HG03103 (cell line): ENCODE results near the gene TOX3.

Experiments used
- ATAC-seq: cut with Tn5 transposase; IDR thresholded peaks from one replicate; pipeline ENCODE4 v1.9.1; 2021; ENCODE audit warnings: low read depth; ENCODE audit not compliant: unreplicated experiment

The TOX3 gene

DNA sequence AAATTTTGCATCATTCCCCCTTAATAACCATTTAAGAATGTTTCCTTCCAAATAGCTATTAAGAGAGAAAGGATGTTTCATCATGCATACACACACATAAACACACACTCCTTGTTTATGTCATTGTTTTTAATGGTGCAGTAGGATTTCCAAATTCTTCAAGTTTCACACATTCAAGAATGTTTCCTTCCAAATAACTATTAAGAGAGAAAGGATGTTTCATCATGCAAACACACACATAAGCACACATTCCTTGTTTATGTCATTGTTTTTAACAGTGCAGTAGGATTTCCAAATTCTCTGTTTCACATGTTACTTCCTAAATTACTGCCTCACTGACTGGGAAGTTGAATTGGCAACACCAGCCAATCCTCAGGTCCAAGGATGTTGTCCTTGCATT is 7.8 kb downstream of the TOX3 start:
- no peak for ATAC-seq

DNA sequence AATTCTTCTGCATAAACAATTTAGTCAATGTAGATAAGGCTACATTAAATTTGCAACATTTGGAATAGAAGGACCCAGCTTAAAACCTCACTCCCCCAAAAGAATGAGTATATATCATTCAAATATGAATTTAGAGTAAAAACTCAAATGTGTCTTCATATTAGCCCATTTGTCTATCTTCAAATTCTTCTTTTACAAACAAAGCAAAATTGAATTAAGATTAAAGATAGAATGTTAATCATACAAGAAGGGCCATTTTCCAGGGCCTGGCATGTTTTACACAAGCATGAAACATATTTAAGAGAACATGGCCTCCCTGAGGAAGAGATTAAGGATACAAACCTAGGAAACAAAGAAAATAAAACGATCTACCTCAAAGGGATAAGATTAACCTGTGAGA is 8.4 kb downstream of the TOX3 start:
- ATAC-seq: no peak

DNA sequence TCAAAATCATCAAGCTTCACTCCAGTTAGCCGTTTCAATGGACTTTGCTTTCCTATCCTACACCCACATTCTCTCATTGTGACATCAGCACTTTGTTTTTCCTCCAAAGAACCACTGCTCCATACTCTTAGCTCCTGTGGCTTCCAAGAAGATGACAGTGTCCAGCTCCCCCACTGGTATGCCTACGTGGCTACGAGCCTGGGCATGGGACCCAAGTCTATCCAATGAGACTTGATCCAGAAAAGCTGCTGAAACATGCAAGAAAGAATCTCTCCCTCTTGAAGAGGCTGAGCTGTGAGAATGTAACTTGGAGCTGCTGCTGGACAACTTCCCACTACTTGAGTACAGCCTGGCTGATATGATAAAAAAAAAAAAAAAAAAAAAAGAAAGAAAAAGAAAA is 9.4 kb downstream of the TOX3 start:
- ATAC-seq: no peak

DNA sequence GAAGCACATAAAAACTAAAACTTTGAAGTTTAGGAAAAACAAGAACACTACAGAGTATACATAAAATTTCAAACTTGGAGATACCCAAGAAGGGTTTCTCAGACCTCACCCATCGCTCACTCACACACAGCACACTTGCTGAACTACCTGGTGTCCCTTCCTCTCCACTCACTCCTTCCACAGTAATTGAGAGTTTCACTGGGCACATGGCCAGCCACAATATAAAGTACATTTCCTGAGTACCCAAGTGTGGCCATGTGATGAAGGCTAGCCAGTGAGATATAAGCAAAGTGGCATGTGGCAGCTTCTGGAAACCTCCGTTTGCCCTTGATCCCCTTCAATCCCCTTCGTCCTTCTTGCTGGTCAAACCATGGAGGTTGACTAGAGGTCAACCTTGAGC is 11.9 kb downstream of the TOX3 start:
- no peak for ATAC-seq

DNA sequence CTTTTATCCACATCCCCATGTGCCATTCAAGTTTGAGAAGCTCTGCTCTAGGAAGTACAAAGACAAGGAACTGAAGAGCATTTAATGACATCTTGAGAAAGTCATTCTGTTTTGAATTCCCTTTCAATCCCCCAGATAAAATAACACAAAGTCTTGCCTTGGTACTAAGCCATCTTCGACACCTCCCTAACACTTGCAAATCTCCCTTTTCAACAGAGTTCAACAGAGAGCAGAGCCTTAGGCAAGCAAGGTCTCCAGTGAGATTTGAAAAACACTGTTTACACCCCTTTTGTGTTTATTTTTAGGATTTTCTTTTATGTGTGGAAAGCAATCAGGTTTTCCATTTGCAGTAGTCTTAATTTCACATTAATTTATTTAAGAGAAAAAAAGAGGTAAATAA is 13.6 kb downstream of the TOX3 start:
- ATAC-seq: no peak

DNA sequence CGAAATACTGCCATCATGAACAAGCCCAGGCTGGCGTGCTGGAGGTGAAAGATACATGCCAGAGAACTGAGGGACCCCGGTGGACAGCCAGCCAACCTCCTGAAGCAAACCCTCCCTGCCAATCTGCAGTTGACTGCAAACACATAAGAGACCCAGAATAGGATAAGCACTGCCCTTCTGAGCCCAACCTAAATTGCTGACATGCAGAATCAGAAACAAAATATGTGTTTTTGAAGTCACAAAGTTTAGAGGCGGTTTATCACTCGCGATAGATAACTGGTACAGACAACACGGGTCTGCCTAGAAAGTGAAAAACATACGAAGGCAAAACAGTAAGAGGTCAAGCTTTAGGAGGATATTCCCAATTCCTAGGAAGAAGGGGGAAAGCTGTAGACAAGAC is 14.6 kb downstream of the TOX3 start:
- no peak for ATAC-seq

DNA sequence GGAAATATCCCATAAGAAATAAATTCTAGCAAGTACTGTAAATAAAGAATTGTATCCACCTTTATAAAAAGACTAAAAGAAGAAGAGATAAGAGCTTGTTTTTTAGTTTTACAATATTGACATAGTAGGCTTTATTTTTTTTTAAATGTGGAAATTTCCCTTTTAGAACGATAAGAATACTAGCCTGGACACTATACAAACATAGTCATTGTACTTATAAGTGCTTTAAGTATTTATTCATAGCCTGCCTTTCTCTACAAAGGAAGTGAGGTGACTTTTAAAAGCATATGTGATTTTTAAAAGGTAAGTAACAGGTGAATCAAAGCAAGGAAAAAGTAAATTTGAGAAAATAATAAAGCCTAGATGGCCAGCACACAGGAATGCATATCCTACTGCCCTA is 17.7 kb downstream of the TOX3 start:
- no peak for ATAC-seq

DNA sequence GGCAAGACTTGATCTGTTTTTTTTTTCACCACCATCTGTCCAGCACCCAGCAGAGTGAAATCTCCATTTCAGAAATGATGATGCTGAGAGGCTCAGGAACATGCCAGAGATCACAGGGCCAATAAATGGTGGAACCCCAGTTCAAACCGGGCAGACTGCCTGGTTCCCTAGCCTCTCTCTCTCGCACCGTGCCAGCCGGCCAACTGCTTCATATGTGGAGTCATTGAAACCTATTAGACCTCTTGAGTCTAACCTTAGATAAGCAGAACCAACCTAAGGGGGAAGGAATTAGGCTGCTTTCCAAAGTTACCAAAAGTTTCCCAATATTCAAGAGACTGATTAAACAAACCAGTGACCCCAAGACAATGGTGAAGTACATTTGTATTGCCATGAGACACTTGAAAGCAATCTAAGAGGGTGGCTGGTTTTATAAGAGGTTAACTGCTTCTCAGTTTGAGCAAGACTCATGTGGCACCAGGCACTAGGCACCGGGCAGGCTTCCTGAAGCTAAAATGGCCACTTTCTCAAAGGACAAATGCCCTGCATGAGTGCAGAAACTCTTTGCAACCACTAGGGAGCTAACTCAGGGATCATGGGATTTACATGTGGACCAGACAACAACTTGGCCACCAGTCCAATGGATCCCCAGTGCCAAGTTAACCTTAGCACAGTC is 18.4 kb downstream of the TOX3 start:
- ATAC-seq: no peak

DNA sequence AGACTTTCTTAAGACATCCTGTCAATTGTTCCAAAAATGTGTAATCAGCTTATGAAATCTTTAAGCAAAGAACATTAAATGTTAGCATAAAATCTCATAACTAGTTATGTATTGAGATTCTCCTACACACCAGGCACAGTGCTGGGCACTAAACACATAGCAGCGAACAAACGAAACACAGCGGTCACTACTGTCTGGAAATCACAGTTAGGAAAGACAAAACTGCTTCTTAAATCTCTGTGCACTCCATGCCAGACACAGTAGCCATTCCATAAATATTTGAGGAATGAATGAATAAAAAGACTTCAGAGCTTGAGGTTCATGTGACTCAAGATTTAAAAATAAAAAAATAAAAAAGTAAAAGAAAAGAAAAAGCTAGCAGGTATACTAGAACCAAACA is 20.1 kb downstream of the TOX3 start:
- ATAC-seq: no peak

DNA sequence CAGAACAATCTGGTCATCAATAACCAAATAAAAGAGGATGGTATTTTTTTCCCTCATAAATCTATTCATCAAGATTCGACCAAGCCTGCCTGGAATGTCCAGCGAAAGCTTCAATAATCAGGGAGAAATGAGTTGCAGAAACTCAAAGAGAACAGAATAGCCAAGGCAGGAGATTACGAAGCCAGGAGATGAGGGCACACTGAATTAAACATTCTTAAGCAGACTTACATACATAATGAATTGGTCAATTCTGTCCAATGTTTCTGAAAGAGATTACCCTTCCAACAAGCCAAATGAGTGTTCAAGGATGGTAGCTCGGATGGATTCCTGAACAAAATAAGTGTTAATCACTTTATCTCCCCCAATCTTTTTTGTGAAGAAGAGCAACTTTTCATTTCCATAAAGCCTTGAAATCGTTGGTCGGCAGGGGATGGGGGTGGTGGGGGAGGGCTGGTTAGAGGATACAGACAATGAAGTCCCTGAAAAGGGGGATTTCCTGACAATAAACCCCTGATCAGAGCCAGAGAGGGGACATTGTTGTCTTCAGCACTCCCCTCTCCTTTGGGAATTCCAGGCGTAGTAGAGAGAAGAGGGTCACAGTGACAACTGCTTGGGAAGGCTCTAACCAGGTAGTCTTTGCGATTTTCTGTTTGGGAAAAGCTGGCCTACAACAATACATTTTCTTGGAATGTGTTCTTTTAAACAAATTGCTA is 20.7 kb downstream of the TOX3 start:
- ATAC-seq: no peak

DNA sequence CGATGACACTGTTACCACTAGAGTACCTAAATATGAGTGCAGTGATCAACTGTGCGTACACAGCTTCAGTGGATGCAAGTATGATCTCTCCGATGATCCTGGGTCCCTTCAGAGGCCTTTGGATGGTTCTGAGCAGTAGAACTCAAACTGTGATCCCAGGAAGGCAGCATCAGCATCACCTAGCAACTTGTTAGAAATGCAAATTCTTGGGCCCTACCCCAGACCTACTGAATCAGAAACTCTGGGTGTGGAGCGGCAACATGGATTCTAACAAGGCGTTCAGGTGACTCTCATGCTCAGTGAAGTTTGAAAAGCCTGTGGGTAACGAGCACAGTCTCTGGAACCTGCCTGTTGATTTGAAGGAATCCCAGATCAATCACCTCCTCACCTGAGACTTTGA is 25.4 kb downstream of the TOX3 start:
- no peak for ATAC-seq

DNA sequence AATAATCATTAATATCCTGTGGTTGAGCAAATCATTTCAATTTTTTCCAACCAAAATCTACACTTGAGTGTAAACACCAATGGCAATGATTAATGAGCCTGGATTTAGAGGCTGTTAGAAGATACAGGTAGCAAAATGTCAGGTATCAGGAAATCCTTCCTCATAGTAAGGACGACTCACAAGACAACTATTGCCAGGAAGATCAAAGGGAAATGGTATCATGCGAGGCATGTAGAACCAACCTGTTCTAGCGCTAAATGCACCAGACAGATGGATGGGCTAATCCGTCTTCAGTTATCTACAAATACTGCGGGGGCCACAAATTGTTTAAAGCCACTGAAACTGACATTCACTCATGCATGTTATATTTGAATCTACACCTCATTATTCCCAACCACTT is 28.1 kb downstream of the TOX3 start:
- ATAC-seq: no peak

DNA sequence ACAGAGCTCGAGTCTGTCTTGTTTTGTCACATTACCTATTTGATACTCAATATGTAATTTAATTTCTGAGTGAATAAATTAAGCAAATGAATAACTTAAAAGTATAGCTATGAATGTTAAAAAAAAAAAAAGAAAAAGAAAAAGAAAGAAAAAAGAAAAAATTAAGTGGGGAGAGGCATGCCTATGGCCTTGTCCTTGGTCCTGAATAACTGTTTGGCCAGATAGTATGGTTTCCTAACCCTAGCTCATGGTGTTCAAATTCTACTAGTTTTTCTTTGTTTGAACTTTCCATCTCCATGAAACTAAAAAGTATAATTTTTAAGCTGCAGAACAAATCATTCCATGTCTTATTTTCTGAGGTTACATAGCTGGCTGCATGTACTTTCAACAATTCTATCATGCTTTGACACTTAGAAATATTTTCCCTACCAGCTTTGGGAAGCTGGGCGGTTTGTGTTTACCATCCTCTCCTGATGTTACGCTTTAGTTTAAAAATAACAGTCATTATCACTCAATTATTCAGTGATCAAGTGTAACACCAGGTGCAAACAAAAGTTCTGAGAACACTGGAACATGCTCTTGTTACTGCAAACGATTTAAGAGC is 31.8 kb downstream of the TOX3 start:
- no peak for ATAC-seq

DNA sequence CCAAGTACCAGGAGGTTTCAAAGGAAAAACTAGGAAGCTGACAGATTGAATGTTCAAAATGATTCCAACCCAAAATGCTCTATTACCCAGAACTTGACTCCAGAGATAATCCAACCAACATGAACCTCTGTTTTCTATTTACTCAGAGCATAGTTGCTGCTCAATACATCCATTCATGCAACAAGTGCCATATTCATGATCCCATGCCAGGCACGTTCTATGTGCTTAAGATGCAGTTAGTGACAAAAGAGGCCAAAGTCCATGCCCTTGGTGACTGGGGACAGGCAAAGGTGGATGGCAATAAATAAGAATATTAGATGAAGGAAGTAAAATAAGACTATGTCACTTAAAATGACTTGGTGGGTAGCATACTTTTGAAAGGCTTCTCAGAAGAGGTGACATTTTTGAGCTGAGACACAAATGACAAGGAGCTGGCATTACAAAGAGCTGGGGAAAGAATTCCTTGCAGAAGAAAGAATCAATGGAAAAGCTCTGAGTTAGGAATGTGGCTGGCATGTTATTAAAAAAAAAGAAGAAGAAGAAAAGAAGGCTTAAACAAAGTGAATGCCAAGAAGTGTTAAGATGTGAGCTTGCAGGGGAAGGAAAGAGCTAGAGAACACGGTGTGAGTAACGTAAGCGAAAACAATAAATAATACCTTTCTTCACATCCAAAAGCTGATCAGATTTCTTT is 34.5 kb downstream of the TOX3 start:
- ATAC-seq: no peak

DNA sequence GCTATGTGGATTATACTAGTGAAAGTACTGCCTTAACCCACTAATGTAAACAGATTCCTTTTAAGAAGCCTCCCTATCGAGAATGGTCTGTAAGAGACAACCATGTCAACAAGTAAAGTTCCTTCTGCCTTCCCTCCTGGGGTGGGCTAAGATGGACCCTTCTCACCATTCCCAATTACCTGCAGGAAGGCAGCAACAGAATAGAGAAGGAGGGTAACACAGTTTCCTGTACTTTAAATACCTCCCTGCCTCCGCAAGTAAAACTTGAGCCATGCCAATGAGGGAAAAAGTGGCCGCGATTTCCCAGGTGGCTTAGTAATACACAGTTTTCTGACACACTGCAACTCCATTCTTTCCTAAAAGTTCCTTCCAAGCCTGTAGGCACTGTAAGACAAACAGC is 45.2 kb downstream of the TOX3 start:
- no peak for ATAC-seq

DNA sequence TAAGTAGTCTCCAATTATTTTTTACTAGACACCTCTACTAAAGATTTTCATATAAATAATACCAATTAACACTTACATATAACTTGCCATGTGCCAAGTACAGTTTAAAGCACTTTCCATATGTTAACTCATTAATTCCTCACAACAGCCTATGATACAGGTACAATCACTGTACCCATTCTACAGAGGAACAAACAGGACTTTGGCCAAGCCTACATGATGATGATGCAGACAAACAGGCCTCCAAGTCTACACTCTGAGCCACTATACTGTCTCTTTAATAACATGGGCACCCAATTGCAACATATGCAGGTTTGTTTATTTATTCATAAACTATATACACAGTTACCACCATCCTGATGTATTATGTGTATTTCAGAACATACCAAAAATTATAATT is 46.0 kb downstream of the TOX3 start:
- ATAC-seq: no peak

DNA sequence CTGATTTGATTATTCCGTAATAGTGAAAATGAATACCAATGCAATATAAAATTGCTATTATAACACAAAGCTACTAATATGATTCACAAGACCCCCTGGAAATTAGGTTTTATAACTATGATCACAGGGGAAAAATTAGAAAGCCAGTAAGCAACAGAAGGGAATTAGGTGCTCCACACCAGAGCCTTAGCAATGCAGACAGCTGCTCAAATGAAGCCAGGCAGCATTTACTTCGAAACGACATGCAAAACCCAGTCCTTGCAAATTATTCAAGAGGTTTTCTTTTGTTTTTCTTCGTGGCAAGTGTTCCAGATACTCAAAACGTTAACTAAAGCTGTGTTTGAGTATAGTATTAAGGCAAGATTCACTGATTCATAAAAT is 47.9 kb downstream of the TOX3 start:
- ATAC-seq: no peak

DNA sequence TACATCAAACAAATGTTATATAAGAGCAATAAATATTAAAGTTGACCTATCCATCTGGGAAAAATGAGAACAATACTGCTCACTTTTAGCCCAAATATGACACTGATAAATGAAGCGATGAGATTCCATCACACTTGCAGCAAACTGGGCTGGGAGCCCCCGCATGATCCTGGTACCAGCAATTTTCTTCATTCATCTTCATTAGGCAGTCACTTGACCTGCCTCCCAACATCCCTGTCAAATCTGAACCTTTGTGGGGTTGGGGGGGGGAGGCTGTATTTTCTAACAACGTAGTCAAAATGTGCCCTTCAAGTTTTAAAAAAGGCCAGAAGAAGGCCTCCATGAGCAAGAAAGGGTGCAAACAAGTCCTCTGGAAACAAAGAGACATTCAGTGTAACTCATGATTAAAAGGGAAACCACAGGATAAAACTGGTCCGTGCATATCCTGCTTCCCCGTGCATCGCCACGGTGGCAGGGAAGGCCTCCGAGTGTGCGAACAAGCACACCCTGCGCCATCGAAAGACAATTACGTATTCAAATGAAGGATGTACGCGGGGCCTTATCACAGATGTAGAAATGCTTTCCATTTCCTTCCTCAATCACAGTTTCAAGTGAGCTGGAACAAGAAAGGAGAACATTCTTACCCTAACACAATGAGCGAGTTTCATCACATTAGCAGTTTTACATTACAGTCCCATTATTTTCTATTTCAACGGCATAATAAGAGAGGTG is 48.4 kb downstream of the TOX3 start:
- ATAC-seq: no peak

DNA sequence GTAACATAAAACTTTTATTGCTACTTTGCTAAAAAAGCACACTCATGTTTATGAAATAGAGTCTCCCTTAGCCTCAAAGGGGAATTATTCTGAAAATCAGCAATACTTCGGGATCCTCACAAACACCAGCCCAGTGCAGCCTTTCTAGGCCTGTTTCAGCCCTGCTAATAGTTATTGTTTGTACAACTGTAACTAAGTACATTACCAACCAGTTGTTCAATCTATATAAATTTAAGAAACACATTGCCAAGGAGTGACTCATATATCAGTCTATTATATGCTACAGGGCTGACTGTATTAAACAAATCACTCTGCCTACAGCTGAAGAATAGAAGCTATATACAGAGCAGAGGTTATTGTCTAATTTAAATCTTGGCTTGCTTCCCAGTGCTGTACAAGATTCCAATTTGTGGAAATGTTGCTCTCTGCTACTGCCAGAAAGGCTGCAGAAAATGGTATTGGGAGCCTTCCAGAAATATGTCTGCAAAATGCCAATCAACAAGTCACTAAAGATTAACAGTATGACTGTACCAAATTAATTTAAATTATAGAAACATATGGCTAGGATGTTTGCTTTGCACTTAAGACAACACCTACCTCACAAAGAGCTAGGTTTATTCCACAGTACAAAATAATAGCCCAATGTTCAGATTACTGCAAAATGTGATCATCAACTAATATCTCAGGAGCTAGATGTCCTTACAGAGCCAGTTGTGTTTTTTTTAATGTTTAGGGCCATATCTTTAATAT is 49.7 kb downstream of the TOX3 start:
- ATAC-seq: no peak
